HG02852 (cell line): ENCODE results near the gene PPT2.
"Not testable (repeated sequence)": the region's sequence is repeated elsewhere in the genome, so short reads cannot be mapped to it uniquely, and the experiment has no call there.

Source experiments
- ATAC-seq: cut with Tn5 transposase; IDR thresholded peaks from one replicate; pipeline ENCODE4 v1.9.1; 2021; ENCODE audit warnings: mild to moderate bottlenecking, moderate library complexity; ENCODE audit not compliant: unreplicated experiment

PPT2 gene

DNA sequence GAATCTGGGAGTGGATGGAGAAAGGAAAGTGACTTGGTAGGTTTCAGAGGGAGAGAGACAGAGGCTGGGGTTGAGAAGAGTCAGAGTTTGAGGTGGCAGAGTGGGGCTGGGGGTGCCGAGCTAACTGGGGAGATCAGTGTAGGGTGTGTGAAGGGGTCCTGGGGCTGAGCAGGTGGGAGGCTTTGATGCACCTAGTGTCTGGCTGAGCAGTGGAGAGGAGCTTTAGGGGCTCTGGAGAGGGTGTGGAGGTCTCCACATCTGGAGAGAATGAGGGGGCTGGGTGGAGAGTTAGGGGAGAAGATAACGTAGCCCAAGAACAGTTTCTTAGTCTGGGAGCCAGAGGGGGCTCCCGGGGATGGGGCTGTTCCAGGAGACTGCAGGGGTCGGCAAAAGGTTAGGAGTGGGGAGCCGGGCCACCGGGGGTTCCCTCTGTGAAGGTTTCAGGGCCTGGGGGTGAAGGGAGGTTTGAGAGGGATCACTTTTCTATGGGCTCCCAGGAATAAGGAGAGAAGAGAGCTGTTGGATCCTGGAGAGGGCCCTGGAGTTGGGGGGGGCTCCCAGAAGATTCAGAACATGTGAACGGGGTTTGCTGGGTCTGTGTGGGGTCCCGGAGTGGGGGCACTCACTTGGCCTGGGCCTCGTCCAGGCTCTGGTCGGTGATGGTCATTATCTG lies 35.3 kb downstream of the PPT2 start:
- no peak for ATAC-seq

DNA sequence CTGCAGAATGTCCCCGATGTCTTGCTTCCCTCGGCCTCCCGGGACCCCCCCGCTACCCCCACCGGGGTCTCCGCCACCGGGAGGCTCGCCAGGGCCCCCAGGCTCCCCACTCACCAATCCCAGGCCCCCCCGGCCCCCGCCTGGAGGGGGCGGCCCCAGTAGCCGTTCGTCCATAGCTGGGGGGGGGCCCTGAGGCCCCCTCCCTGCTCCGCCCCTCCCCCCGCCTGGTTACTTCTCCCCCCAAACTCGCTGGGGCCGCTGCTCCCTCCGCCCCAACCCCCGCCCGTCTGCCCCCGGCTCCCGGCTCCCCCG lies 35.8 kb downstream of the PPT2 start:
- ATAC-seq = no peak

DNA sequence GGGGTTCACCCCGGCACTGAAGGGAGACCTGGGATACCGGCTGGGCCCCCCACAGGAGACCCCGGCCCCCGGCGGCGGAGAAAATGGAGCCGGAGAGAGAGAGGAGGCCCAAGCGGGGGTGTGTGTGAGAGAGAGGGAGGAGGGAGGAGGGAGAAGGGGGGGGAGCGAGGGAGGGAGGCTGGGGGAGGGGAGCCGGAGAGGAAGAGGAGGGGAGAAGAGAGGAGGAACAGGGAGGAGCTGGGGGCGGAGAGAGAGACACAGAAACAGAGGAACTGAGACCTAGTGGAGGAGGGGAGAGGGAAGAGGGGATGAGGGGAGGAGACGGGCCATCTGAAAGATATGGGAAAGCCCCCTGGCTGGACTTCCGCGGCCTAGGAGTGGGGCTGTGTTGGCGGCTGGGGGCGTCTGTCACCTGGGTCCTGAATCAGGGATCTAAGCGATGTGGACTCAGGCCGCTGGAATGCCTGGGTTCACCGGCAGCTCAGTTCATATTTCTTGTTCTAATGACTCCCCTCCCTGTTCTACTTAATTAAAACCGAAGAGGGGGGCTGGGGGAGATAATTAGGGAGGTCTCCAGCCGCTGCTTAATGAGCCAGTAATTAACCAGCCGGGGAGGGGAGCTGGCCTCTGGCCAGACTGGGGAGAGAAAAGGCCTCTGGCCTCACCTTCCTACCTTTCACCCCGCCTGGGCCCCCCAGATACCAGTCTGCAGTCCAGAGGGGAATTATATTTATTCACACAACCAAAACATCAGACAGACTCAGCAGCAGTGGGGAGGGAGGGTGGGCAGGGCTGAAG lies 36.3 kb downstream of the PPT2 start, which contains the start of gene PBX2:
PBX2 (minus strand) TSS at position 149 of the 798 bp plus-strand sequence. CDS start 287 bp downstream, outside the sequence.
- ATAC-seq = peak; percentile 46

DNA sequence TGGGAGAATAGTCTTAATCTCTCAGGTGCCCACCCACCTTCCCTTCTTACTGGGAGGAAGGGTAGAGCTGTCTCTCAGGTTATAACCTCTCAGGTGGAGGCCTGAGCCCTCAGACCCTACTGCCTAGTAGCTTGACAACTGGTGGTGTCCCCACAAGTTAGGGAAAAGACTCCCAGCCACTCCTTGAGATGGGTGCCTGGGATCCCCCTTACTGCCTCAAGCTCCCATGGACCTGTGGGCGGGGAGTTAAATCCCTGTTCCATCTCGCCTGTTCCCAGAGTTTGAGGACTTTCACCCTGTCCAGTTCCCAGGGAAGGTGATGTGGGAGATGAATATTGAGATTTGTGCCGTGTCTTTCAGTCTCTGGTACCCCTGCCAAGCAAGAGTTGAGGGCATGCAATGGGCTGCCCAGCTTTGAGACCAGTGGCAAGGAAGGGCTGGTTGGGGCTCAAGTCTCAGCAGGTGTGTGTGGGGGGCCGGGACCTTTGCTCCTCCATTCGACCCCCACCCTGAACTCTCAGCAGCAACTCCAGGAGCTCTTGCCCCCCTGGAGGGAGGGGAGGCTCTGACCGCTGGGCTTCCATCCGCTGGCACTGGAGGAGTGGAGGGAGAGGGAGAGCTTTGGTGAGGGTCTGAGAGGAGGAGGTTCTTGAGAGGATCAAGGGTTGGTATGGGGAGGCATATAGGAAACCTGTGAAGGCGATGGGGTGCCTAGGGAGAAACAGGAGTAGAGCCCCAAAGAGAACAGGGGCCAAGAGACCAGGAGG lies 37.2 kb downstream of the PPT2 start:
- ATAC-seq = no peak

DNA sequence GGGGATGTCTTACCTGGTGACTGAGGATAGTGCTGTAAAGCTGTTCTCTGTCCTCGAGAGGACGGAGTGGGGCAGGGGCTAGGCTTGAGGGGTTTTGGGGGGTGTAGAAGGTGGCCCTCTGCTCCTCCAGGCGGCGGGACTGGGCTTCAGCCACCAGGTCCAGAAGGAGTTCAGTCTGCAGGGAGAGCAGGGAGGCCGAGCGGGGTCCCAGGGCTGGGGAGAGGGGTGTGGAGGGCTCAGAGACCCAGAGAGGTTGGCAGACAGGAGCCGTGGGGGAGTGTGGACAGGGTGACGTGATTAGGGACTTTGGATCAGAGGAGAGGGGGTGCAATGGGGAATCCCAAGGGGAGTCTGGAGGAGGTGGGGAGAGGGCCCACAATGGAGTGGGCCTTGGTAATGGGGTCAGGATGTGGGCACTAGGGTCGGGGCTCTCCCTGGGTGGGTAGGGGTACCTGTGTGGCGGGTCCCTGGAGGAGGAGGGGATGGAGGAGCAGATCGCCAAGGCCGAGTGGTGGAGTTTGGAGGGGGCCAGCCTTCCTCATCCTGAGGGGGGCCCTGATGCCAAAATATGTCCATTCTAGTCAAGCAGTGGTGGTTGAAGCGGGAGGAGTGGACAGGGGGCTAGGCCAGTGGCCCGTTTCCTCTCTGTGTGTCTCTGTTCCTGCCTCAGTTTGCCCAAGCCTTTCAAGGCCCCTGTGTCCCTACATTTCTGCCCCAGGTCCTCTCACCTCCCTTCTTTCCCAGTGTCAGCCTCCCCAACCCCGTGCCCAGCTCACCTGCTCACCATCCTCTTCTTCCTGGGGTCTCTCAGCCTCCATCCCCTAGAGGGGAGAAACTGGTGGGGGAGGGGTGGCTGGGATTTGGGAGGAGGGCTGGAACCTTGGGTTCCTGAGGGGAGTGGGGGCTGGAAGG lies 38.0 kb downstream of the PPT2 start:
- no peak for ATAC-seq

DNA sequence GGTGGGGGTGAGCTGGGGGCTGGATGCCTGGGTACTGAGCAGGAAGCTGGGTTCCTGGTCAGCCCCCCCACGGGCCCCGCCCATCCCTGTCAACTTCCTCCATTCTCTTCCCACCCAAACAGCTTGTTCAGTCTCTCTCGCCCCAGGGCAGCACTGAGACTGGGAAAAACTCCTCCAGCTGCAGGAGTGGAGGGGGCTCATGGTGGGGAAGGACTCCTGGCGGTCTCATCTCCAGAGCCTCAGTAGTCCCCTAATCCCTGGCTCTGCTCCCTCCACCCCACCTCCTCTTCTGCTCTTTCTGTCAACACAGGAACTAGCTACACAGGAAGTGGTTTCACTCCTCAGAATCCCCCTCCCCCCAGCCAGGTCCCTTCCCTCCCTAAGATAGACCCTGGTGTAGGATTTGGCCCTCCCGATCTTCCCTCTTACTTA lies 38.7 kb downstream of the PPT2 start, which contains the start of gene GPSM3:
GPSM3 (minus strand) TSS at position 36 of the 432 bp plus-strand sequence. CDS start 130 bp downstream, outside the sequence.
- ATAC-seq = no peak

DNA sequence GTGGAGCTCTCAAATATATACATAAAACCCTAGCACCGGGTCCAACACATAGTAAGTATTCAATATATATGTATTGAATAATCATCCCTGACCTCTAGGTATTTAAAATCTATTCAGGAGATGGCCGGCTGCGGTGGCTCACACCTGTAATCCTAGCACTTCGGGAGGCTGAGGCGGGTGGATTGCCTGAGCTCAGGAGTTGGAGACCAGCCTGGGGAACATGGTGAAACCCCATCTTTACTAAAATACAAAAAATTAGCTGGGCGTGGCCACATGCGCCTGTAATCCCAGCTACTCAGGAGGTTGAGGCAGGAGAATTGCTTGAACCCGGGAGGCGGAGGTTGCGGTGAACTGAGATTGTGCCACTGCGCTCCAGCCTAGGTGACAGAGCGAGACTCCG lies 39.2 kb downstream of the PPT2 start:
- not testable (repeated sequence) for ATAC-seq

DNA sequence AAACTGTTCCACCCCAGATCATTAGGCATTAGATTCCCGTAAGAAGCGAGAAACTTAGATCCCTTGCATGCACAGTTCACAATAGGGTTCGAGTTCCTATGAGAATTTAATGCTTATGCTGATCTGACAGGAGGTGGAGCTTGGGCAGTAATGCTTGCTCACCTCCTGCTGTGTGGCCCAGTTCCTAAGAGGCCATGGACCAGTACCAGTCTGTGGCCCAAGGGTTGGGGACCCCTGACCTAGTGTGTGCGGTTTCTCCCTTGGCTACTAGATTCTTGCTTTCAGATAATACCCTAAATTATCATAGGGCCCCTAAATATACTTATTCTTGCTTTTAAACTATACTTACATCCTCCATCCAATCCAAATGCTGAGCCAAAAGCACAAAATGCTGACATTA lies 40.4 kb downstream of the PPT2 start:
- ATAC-seq = no peak

DNA sequence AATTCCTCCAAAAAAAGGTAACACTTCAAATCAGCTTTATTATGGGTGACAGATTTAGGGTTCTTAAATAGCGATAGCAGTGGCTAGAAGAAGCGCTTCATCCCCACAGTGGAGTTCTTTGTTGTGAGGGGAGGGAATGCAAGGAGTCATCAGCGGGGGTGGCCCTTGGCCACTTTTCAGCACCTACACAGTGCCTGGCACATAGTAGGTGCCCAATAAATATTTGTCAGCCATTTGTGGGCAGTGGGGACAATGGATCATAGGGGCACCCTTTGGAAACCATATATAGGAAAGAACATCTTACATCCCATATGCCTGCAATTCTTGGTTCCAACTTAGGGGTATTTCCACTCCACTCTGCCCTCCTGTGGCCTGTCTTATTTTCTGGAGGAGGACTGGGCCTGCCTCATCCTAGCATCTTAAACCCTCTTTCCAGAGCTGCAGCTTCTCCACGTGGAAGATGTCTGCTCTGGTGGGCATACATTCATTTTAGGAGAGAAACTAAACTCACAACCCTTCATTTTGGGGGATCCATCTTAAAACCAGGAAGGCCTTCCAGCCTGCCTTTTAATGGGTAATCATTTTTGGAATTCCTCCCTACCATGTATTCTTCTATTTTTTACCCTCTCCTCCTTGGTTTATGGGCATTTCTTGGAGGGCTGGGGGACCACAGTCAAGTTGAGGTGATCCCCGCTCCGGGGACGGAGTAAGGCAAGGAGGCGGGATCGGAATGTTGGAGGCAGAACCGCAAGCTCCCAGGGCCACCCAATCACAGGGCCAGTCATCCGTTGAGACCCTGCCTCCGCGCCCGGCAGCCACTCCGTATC lies 41.1 kb downstream of the PPT2 start:
- peak; percentile 71 for ATAC-seq

DNA sequence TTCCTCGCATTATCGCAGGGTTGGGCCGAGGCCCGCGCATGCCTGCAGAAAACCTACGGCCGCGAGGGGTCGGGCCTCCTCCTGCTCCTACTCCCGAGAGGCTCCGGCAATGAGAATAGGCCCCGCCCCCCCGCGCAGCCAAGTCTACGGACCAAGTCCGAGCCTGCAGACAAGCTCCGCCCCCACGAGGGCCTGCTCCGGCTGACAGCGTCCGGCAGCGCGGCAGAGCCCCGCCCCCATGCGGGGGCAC lies 41.6 kb downstream of the PPT2 start:
- ATAC-seq = no peak

DNA sequence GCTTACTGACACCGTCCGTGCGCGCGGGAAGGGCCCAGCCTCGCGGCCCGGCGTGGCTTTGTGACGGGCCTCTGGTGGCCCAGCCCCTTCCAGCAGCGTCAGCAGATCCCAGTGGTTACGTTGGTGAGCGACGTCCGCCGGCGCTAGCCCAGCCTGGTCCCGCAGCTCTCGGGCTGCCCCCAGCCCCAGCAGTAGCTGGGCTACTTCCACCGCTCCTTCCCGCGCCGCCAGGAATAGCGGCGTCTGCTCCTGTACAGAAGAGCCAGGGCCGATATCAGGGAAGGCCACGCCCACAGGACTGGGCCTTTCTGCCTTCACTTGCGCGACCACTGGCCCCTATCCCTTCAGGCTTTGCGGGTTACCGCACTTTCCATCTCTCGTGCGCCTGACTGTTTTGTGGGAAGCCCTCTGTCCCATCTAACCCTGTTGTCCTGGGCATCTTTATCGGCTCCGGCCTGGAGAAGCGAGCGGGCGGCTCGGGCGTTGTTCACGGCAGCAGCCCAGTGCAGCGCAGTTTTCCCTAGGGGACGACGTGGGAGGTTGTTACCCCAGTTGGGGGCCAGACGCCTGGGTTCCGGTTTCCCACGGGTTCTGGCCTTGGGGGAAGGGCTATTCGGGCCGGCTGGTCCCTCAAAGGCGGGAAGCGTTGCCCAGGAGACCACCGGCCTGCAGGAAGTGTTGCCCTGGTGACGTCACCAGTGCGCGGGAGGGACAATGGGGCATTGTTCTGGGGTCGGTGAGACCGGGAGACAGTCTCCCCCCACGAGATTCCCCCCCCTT lies 42.2 kb downstream of the PPT2 start:
- peak; percentile 72 for ATAC-seq

DNA sequence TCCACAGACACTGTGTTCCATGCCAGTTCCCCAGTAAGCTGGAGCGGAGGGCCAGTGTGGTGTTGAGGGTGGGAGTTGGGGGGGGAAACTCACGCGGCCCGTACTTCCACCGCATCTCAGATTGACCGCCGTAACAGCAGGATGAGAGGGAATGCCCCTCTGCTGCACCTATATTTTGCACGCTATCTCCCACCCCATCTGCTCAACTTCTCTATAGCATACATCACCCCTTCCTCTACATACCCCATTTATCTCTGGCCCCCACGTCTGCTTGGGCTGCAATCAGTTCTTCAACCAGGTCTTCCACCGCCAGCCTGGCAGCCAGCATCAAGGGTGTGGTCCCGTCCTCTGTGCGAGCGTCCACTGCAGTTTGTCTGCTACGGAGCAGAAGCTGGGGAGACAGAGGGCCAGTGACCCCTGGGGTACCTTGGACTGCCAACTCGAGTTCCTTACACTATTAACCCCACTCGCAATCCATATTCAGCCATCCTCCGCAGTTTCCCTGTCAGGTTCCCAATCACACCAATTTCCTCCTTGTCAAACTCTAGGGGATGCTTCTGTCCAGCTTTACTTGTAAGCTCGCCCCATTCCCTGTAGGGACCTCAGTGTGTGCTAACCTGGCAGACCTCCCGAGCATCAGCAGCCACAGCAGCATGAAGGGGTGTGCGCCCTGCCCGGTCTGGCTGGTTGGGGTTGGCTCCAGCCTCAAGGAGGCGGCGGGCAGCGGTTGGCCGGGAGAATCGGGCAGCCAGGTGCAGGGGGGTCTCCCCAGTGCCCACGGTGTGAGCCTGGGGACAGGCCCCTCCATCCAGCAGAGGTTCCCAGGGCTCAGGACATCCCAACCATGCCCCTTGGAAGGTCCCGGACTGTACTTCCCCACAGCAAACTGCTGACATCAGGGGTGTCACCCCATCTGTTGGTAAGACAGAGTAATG lies 43.0 kb downstream of the PPT2 start:
- no peak for ATAC-seq

DNA sequence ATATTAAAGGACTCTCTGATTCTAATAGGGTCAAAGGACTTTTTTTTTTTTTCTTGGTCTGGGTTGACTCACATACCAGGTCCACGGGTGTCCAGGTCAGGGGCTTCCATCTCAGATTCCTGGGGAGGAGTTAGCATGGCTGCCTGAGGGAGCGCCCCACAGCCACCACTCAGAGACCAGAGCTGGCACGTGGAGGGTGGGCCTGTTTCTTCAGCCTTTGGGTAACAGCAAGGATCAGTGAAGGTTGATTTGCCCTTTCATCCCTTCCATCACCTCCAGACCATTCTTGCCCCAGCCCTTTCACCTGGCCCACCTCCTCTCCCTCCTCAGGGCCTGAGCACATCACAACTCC lies 44.4 kb downstream of the PPT2 start:
- no peak for ATAC-seq

DNA sequence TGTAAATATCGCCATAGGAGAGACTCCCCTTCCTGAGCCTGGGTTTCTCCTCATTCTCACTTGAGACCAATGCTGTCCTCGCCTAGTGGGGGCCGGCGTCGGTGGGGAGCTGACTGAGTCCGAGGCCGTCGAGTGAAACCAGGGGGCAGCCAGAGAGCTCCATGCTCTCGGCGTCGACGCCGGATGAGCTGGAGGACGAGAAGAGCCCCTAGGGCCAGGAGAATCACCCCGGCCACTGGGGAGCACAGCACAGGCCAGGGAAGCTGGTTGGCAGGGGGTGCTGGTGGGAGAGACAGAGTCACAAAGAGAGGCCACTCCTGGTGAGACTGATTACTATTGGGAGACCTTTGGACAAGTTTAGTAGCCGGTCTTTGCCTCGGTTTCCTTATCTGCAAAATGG lies 44.9 kb downstream of the PPT2 start:
- ATAC-seq = no peak

DNA sequence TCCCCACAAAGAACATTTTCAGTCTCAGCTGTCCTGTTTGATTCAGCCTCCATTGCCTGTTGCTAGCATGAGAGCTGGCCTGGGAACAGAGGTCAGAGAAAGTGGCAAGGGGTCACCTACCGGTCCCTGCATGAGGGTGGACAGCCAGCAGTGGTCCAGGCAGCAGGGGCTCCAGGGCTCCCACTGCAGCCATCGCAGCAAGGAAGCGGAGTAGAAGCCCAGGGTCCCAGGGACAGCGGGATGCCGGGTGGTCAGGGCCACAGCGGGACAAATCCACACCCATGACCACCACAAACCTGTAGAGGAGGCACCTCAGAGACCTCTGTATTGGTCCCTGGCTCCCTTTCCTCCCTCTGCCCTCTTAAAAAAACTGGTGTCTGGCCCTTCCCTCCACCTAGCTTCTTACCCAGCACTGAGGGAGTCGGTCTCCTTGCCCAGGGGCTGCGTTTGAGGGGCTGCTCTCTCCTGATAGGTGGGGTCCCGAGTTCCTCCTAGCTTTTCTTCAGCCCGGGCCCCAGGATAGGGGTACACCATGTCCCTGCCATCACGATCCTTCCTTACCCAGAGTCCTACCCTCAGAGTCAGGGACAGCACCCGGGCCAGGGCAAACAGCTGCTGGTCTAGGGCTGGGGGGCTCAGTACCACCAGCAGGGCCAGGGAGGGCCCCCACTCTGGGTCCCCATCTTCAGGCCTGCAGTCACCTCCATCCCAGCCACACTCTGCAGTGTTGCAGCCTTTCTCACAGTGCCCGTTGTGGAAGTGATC lies 47.0 kb downstream of the PPT2 start:
- no peak for ATAC-seq

DNA sequence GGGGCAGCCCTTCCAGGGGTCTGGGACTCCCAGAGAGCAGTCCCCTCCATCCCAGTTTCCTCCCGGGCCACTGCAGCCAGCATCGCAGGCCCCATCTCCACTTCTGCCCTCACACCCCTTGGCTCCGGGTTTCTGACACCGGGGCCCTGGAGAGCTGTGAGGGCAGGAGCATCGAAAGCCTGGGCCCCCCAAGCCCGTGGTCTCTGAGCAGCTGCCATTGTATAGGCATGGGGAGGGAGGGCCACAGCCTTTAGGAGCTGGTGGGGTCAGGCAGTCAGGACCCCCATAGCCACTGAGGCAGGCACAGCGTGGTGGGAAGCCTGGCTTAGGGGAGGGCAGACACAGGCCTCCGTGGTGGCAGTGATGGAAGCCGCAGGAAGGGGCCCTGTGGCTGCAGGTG lies 48.2 kb downstream of the PPT2 start:
- ATAC-seq = no peak

DNA sequence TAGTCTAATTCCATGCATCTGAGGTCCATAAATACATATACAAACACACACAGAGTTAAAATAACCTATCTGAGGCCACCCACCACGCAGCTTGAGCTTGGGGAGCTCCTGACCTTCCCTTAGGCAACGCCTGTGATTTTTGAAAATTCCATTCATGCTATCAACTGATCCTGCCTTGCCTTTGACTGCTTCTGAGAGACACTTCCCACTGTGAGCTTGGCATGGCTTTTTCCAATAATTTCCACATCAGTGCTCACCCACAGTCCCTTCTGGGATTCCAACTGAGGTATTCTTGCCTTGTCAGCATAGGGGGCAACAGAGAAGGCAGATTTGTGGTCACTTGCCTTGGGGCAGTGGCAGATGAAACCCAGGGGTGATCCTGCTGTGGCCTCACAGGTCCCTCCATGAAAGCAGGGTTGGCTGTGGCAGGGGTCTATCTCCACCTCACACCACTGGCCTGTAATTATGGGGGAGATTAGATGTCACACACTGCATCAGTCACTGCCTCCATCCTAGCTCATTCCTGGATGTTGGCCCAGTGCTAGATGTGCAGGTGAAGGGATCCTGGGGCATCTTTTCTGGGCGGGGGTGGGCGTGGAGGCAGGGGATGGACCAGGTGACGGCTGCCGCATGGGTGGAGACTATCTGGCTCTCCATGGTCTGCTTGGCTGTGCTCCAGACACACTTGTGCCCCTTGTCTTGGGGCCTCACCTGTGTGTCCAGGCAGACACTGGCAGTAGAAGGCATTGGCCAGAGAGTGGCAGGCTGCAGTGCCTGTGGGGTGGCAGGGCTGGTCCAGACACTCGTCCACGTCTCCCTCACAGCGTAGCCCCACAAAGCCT lies 49.7 kb downstream of the PPT2 start:
- ATAC-seq = no peak
